ENCODE measurements around the gene TRAF7.
"Not testable (repeated sequence)": the region's sequence is repeated elsewhere in the genome, so short reads cannot be mapped to it uniquely, and the experiment has no call there.

The TRAF7 gene

GRCh38 chr16:2125609-2126008 lies 30.0 kb upstream of the TRAF7 start:
- H3K9me3 ChIP-seq (ENCODE audit: low read length); H3K27me3 ChIP-seq (ENCODE audit: insufficient read depth, low read length); H2AFZ ChIP-seq (ENCODE audit: low read depth, low read length); H3K36me3 ChIP-seq (ENCODE audit: insufficient read depth, low read length): not testable (repeated sequence)
- Histone ChIP-seq H3K4me3 (ENCODE audit: low read length) (peak overlapping the region; percentile 39), H3K4me1 (ENCODE audit: insufficient read depth, low read length) (peaks cover 34% of the 10 kb centered on the region)

- H3K9me3 ChIP-seq (ENCODE audit: low read length); H3K36me3 ChIP-seq (ENCODE audit: insufficient read depth, low read length); H3K27me3 ChIP-seq (ENCODE audit: insufficient read depth, low read length); H2AFZ ChIP-seq (ENCODE audit: low read depth, low read length); H3K4me3 ChIP-seq (ENCODE audit: low read length): not testable (repeated sequence)
- peaks cover 34% of the 10 kb centered on the region for H3K4me1 ChIP-seq (ENCODE audit: insufficient read depth, low read length)
These were observed 29.3 kb upstream of the TRAF7 start for GRCh38 chr16:2126161-2126743.

GRCh38 chr16:2126928-2127556 lies 28.5 kb upstream of the TRAF7 start:
- peaks cover 34% of the 10 kb centered on the region for H3K4me1 ChIP-seq (ENCODE audit: insufficient read depth, low read length)

GRCh38 chr16:2127630-2128280 lies 27.8 kb upstream of the TRAF7 start:
- not testable (repeated sequence) for H2AFZ ChIP-seq (ENCODE audit: low read depth, low read length); H3K36me3 ChIP-seq (ENCODE audit: insufficient read depth, low read length); H3K27me3 ChIP-seq (ENCODE audit: insufficient read depth, low read length); H3K9me3 ChIP-seq (ENCODE audit: low read length); H3K4me3 ChIP-seq (ENCODE audit: low read length)
- peaks cover 34% of the 10 kb centered on the region for H3K4me1 ChIP-seq (ENCODE audit: insufficient read depth, low read length)

More at GRCh38 chr16:2126928-2127556, 28.5 kb upstream of the TRAF7 start:
- not testable (repeated sequence) for H3K4me3 ChIP-seq (ENCODE audit: low read length); H3K9me3 ChIP-seq (ENCODE audit: low read length); H3K27me3 ChIP-seq (ENCODE audit: insufficient read depth, low read length); H3K36me3 ChIP-seq (ENCODE audit: insufficient read depth, low read length); H2AFZ ChIP-seq (ENCODE audit: low read depth, low read length)

- peaks cover 31% of the 10 kb centered on the region for H3K4me1 ChIP-seq (ENCODE audit: insufficient read depth, low read length)
- H3K27me3 ChIP-seq (ENCODE audit: insufficient read depth, low read length); H3K9me3 ChIP-seq (ENCODE audit: low read length); H2AFZ ChIP-seq (ENCODE audit: low read depth, low read length); H3K4me3 ChIP-seq (ENCODE audit: low read length); H3K36me3 ChIP-seq (ENCODE audit: insufficient read depth, low read length): not testable (repeated sequence)
These were observed 26.3 kb upstream of the TRAF7 start for GRCh38 chr16:2129251-2129650.

- H3K4me1 ChIP-seq (ENCODE audit: insufficient read depth, low read length) = peaks cover 25% of the 10 kb centered on the region
- H3K27me3 ChIP-seq (ENCODE audit: insufficient read depth, low read length); H2AFZ ChIP-seq (ENCODE audit: low read depth, low read length); H3K4me3 ChIP-seq (ENCODE audit: low read length); H3K36me3 ChIP-seq (ENCODE audit: insufficient read depth, low read length); H3K9me3 ChIP-seq (ENCODE audit: low read length): not testable (repeated sequence)
These were observed 25.6 kb upstream of the TRAF7 start for GRCh38 chr16:2129890-2130447.

- not testable (repeated sequence) for H3K9me3 ChIP-seq (ENCODE audit: low read length); H3K27me3 ChIP-seq (ENCODE audit: insufficient read depth, low read length); H3K4me1 ChIP-seq (ENCODE audit: insufficient read depth, low read length); H3K4me3 ChIP-seq (ENCODE audit: low read length); H3K36me3 ChIP-seq (ENCODE audit: insufficient read depth, low read length); H2AFZ ChIP-seq (ENCODE audit: low read depth, low read length)
These were observed 21.8 kb upstream of the TRAF7 start for GRCh38 chr16:2133797-2134196.

GRCh38 chr16:2135071-2135470 lies 20.5 kb upstream of the TRAF7 start:
- not testable (repeated sequence) for H3K27me3 ChIP-seq (ENCODE audit: insufficient read depth, low read length); H3K36me3 ChIP-seq (ENCODE audit: insufficient read depth, low read length)
- H3K4me3 ChIP-seq (ENCODE audit: low read length) = peak overlapping the region; percentile 53

GRCh38 chr16:2135770-2136490 lies 19.7 kb upstream of the TRAF7 start, which contains the start of gene PKD1:
Gene PKD1, minus strand, starts transcription at chr16:2135898. Its CDS starts 209 bp downstream, at chr16:2135689.
- Histone ChIP-seq H3K4me3 (ENCODE audit: low read length) (peak within 1 kb of the TSS; percentile 53), H2AFZ (ENCODE audit: low read depth, low read length) (peak within 1 kb of the TSS; percentile 66)
- H3K4me1 ChIP-seq (ENCODE audit: insufficient read depth, low read length); H3K27me3 ChIP-seq (ENCODE audit: insufficient read depth, low read length); H3K9me3 ChIP-seq (ENCODE audit: low read length); H3K36me3 ChIP-seq (ENCODE audit: insufficient read depth, low read length): not testable (repeated sequence)

More at GRCh38 chr16:2135071-2135470, 20.5 kb upstream of the TRAF7 start:
- not testable (repeated sequence) for H3K9me3 ChIP-seq (ENCODE audit: low read length); H2AFZ ChIP-seq (ENCODE audit: low read depth, low read length); H3K4me1 ChIP-seq (ENCODE audit: insufficient read depth, low read length)

GRCh38 chr16:2142942-2143877 lies 12.4 kb upstream of the TRAF7 start:
- no peaks in the 10 kb centered on the region for H3K27me3 ChIP-seq (ENCODE audit: insufficient read depth, low read length)
- H3K9me3 ChIP-seq (ENCODE audit: low read length) = no peaks in the 10 kb centered on the region
- H3K4me1 ChIP-seq (ENCODE audit: insufficient read depth, low read length) = no peaks in the 10 kb centered on the region
- no peak overlapping the region for H2AFZ ChIP-seq (ENCODE audit: low read depth, low read length)
- no peaks in the 10 kb centered on the region for H3K36me3 ChIP-seq (ENCODE audit: insufficient read depth, low read length)
- H3K4me3 ChIP-seq (ENCODE audit: low read length) = no peak overlapping the region

- Histone ChIP-seq H3K4me3 (ENCODE audit: low read length) (no peak overlapping the region), H3K36me3 (ENCODE audit: insufficient read depth, low read length) (no peaks in the 10 kb centered on the region), H3K4me1 (ENCODE audit: insufficient read depth, low read length) (no peaks in the 10 kb centered on the region), H3K9me3 (ENCODE audit: low read length) (no peaks in the 10 kb centered on the region), H3K27me3 (ENCODE audit: insufficient read depth, low read length) (no peaks in the 10 kb centered on the region), H2AFZ (ENCODE audit: low read depth, low read length) (no peak overlapping the region)
These were observed 11.6 kb upstream of the TRAF7 start for GRCh38 chr16:2143878-2144485.

- no peaks in the 10 kb centered on the region for H3K4me1 ChIP-seq (ENCODE audit: insufficient read depth, low read length)
- no peaks in the 10 kb centered on the region for H3K36me3 ChIP-seq (ENCODE audit: insufficient read depth, low read length)
- no peak overlapping the region for H3K4me3 ChIP-seq (ENCODE audit: low read length)
- H3K9me3 ChIP-seq (ENCODE audit: low read length) = no peaks in the 10 kb centered on the region
- H3K27me3 ChIP-seq (ENCODE audit: insufficient read depth, low read length) = no peaks in the 10 kb centered on the region
- H2AFZ ChIP-seq (ENCODE audit: low read depth, low read length) = no peak overlapping the region
These were observed 9.7 kb upstream of the TRAF7 start for GRCh38 chr16:2145843-2146242.
